HEK293 (cell line): Measurements from ENCODE around the gene ZBTB17.

Source experiments
- CTCF ChIA-PET: fragments of 350-600 bp; formaldehyde crosslinking; extraction: SDS; loops from one replicate; lab custom pipeline; 2021; ENCODE audit warnings: antibody characterized with exemption; lab: Yijun Ruan, JAX
- POLR2A ChIA-PET: fragments of 300-600 bp; formaldehyde crosslinking; extraction: SDS; loops from one replicate; lab custom pipeline; 2020; ENCODE audit warnings: antibody characterized with exemption, inconsistent platforms; lab: Yijun Ruan, JAX
- H3K27ac ChIP-seq: fragments of 200-500 bp; sonication (Bioruptor generic); 2 replicates; pipeline ENCODE4 v1.5.1; 2014; ENCODE audit warnings: low read depth, low read length, control low read depth, inconsistent platforms; ENCODE audit errors: extremely low read depth
- H3K36me3 ChIP-seq, 2 experiments: fragments of 200-500 bp in 1 of 2; sonication (Bioruptor generic) in 1 of 2; 1 replicate in 1 of 2; 2 replicates in 1 of 2; pipeline ENCODE4 v1.5.1; 2014 to 2017; ENCODE audit warnings: inconsistent platforms in 2 of 2, low read length in 2 of 2; ENCODE audit not compliant: control insufficient read depth in 2 of 2, insufficient read depth in 1 of 2
- H3K4me1 ChIP-seq: fragments of 200-500 bp; sonication (Bioruptor generic); 2 replicates; pipeline ENCODE4 v1.5.1; 2014; ENCODE audit warnings: mild to moderate bottlenecking, low read length, inconsistent platforms; ENCODE audit not compliant: control insufficient read depth, insufficient read depth
- H3K4me3 ChIP-seq: 2 replicates; pipeline ENCODE4 v1.5.1; 2011; ENCODE audit warnings: low read depth, mild to moderate bottlenecking, control low read depth, low read length, moderate library complexity
- H3K9me3 ChIP-seq: fragments of 200-500 bp; sonication (Bioruptor generic); 2 replicates; pipeline ENCODE4 v1.5.1; 2014; ENCODE audit warnings: low read depth, low read length, inconsistent platforms; ENCODE audit not compliant: control insufficient read depth, insufficient read depth
- OVOL3 ChIP-seq: fragments of 450-650 bp; formaldehyde crosslinking; IDR thresholded peaks from 2 replicates; pipeline ENCODE4 v1.5.1; 2016; ENCODE audit warnings: missing biosample characterization, missing genetic modification characterization
- SETDB1 ChIP-seq: IDR thresholded peaks from one replicate; pipeline ENCODE4 v1.6.1; 2017; ENCODE audit warnings: mild to moderate bottlenecking, low read length, moderate library complexity, mixed read lengths; ENCODE audit not compliant: insufficient read length
- ZNF121 ChIP-seq: fragments of 450-650 bp; formaldehyde crosslinking; IDR thresholded peaks from 2 replicates; pipeline ENCODE4 v1.5.1; 2016; ENCODE audit warnings: missing biosample characterization, missing genetic modification characterization
- ZNF292 ChIP-seq: fragments of 450-650 bp; formaldehyde crosslinking; IDR thresholded peaks from 2 replicates; pipeline ENCODE4 v1.5.1; 2016; ENCODE audit warnings: low read depth, missing biosample characterization, missing genetic modification characterization, borderline replicate concordance
- ZNF391 ChIP-seq: fragments of 450-650 bp; formaldehyde crosslinking; IDR thresholded peaks from 2 replicates; pipeline ENCODE4 v1.5.1; 2016; ENCODE audit warnings: low read depth, missing biosample characterization, missing genetic modification characterization, borderline replicate concordance
- ZNF416 ChIP-seq: fragments of 450-650 bp; formaldehyde crosslinking; IDR thresholded peaks from 2 replicates; pipeline ENCODE4 v1.5.1; 2016; ENCODE audit warnings: missing biosample characterization, missing genetic modification characterization
- ZNF585B ChIP-seq: fragments of 450-650 bp; formaldehyde crosslinking; IDR thresholded peaks from 2 replicates; pipeline ENCODE4 v1.5.1; 2016; ENCODE audit warnings: missing biosample characterization, missing genetic modification characterization
- ZSCAN16 ChIP-seq: fragments of 450-650 bp; formaldehyde crosslinking; IDR thresholded peaks from 2 replicates; pipeline ENCODE4 v1.5.1; 2016; ENCODE audit warnings: missing biosample characterization, missing genetic modification characterization
- TF ChIP-seq, protein P1 (sequence below): fragments of 450-650 bp; formaldehyde crosslinking; IDR thresholded peaks from 2 replicates; pipeline ENCODE4 v1.5.1; 2016; ENCODE audit warnings: missing biosample characterization, missing genetic modification characterization
- TF ChIP-seq, protein P2 (sequence below): fragments of 450-650 bp; formaldehyde crosslinking; IDR thresholded peaks from 2 replicates; pipeline ENCODE4 v1.5.1; 2016; ENCODE audit warnings: missing biosample characterization, missing genetic modification characterization
- TF ChIP-seq, protein P3 (sequence below): IDR thresholded peaks from 2 replicates; pipeline ENCODE4 v1.6.1; 2011; ENCODE audit warnings: mild to moderate bottlenecking, low read depth, low read length, borderline replicate concordance
- TF ChIP-seq, protein P4 (sequence below): fragments of 450-650 bp; formaldehyde crosslinking; IDR thresholded peaks from 2 replicates; pipeline ENCODE4 v1.5.1; 2016; ENCODE audit warnings: missing biosample characterization, missing genetic modification characterization
- TF ChIP-seq, protein P5 (sequence below): fragments of 450-650 bp; formaldehyde crosslinking; IDR thresholded peaks from 2 replicates; pipeline ENCODE4 v1.5.1; 2016; ENCODE audit warnings: missing biosample characterization, missing genetic modification characterization, borderline replicate concordance

ZBTB17 gene

DNA sequence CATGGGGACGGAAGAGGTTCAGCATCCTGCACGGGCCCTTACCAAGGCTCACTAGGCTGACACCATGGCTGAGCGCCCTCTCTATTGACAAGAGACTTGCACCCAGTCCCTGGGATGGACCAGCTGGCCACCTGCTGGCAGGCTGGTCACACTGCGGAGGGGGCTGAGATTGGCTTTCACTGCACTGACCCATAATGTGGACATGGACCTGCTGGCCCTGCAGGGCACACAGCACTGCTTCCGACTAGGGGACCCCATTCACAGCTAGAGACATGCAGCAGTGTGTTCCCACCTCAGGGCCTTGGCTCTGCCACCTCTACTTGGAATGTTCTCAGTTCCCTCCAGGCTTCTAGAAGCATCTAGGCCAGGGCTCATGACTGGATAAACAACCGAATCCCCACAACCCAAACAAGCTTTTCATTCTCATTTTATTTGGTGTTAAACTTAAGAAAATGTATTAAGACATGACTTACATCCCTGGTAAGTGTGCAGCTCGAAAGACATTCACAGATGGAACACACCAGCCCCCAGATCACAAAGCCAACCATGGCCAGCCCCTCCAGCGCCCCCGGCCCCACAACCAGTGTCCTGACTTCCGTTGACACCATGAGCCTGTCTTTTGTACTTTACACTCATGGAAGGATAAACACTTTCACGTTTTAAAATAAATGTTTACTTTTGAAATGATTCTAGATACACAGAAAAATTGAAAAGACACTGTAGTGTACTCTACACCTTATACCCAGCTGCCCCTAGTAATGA is 18.9 kb upstream of the ZBTB17 start:
- no peak overlapping the region for H3K27ac ChIP-seq
- no peak overlapping the region for H3K4me3 ChIP-seq
- ChIA-PET POLR2A (no interaction called here), CTCF (interaction anchor here (0.6 to 2.5 kb wide), 15 partner anchors 8 to 206 kb away, joined by 3 to 10 read pairs (median 4); partner anchors contain the start of genes HSPB7 and ZBTB17)
- no peaks in the 10 kb centered on the region for H3K36me3 ChIP-seq
- no peaks in the 10 kb centered on the region for H3K9me3 ChIP-seq
- no peaks in the 10 kb centered on the region for H3K4me1 ChIP-seq
- TF ChIP-seq ZSCAN16 (tag by site-specific recombination) (no peak), ZNF585B (no peak), ZNF391 (tag by site-specific recombination) (no peak), ZNF292 (tag by site-specific recombination) (no peak), SETDB1 (no peak), OVOL3 (tag by site-specific recombination) (no peak), ZNF121 (tag by site-specific recombination) (0 out of 2 replicates have a peak, but pooled peaks have one; percentile 16), ZNF416 (no peak)
- TF ChIP-seq, protein P1, sequence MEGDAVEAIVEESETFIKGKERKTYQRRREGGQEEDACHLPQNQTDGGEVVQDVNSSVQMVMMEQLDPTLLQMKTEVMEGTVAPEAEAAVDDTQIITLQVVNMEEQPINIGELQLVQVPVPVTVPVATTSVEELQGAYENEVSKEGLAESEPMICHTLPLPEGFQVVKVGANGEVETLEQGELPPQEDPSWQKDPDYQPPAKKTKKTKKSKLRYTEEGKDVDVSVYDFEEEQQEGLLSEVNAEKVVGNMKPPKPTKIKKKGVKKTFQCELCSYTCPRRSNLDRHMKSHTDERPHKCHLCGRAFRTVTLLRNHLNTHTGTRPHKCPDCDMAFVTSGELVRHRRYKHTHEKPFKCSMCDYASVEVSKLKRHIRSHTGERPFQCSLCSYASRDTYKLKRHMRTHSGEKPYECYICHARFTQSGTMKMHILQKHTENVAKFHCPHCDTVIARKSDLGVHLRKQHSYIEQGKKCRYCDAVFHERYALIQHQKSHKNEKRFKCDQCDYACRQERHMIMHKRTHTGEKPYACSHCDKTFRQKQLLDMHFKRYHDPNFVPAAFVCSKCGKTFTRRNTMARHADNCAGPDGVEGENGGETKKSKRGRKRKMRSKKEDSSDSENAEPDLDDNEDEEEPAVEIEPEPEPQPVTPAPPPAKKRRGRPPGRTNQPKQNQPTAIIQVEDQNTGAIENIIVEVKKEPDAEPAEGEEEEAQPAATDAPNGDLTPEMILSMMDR (tag by site-specific recombination), result peak; percentile 70
- TF ChIP-seq, protein P2, sequence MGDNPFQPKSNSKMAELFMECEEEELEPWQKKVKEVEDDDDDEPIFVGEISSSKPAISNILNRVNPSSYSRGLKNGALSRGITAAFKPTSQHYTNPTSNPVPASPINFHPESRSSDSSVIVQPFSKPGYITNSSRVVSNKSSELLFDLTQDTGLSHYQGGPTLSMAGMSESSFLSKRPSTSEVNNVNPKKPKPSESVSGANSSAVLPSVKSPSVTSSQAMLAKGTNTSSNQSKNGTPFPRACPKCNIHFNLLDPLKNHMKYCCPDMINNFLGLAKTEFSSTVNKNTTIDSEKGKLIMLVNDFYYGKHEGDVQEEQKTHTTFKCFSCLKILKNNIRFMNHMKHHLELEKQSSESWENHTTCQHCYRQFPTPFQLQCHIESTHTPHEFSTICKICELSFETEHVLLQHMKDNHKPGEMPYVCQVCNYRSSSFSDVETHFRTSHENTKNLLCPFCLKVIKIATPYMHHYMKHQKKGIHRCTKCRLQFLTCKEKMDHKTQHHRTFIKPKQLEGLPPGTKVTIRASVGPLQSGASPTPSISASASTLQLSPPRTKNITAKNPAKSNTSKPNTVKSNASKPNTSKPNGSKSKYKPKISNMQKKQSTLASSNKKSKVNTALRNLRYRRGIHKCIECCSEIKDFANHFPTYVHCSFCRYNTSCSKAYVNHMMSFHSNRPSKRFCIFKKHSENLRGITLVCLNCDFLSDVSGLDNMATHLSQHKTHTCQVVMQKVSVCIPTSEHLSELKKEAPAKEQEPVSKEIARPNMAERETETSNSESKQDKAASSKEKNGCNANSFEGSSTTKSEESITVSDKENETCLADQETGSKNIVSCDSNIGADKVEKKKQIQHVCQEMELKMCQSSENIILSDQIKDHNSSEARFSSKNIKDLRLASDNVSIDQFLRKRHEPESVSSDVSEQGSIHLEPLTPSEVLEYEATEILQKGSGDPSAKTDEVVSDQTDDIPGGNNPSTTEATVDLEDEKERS, result no peak
- TF ChIP-seq, protein P3, sequence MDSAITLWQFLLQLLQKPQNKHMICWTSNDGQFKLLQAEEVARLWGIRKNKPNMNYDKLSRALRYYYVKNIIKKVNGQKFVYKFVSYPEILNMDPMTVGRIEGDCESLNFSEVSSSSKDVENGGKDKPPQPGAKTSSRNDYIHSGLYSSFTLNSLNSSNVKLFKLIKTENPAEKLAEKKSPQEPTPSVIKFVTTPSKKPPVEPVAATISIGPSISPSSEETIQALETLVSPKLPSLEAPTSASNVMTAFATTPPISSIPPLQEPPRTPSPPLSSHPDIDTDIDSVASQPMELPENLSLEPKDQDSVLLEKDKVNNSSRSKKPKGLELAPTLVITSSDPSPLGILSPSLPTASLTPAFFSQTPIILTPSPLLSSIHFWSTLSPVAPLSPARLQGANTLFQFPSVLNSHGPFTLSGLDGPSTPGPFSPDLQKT, result no peak
- TF ChIP-seq, protein P4, sequence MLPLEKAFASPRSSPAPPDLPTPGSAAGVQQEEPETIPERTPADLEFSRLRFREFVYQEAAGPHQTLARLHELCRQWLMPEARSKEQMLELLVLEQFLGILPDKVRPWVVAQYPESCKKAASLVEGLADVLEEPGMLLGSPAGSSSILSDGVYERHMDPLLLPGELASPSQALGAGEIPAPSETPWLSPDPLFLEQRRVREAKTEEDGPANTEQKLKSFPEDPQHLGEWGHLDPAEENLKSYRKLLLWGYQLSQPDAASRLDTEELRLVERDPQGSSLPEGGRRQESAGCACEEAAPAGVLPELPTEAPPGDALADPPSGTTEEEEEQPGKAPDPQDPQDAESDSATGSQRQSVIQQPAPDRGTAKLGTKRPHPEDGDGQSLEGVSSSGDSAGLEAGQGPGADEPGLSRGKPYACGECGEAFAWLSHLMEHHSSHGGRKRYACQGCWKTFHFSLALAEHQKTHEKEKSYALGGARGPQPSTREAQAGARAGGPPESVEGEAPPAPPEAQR (tag by site-specific recombination), result no peak
- TF ChIP-seq, protein P5, sequence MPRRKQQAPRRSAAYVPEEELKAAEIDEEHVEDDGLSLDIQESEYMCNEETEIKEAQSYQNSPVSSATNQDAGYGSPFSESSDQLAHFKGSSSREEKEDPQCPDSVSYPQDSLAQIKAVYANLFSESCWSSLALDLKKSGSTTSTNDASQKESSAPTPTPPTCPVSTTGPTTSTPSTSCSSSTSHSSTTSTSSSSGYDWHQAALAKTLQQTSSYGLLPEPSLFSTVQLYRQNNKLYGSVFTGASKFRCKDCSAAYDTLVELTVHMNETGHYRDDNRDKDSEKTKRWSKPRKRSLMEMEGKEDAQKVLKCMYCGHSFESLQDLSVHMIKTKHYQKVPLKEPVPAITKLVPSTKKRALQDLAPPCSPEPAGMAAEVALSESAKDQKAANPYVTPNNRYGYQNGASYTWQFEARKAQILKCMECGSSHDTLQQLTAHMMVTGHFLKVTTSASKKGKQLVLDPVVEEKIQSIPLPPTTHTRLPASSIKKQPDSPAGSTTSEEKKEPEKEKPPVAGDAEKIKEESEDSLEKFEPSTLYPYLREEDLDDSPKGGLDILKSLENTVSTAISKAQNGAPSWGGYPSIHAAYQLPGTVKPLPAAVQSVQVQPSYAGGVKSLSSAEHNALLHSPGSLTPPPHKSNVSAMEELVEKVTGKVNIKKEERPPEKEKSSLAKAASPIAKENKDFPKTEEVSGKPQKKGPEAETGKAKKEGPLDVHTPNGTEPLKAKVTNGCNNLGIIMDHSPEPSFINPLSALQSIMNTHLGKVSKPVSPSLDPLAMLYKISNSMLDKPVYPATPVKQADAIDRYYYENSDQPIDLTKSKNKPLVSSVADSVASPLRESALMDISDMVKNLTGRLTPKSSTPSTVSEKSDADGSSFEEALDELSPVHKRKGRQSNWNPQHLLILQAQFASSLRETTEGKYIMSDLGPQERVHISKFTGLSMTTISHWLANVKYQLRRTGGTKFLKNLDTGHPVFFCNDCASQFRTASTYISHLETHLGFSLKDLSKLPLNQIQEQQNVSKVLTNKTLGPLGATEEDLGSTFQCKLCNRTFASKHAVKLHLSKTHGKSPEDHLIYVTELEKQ (tag by site-specific recombination), result no peak
- TF ChIP-seq, all 188 proteins: peak for 2
